ENCODE measurements around the gene SLC25A33.
"Not testable (repeated sequence)": the region's sequence is repeated elsewhere in the genome, so short reads cannot be mapped to it uniquely, and the experiment has no call there.

The SLC25A33 gene

DNA sequence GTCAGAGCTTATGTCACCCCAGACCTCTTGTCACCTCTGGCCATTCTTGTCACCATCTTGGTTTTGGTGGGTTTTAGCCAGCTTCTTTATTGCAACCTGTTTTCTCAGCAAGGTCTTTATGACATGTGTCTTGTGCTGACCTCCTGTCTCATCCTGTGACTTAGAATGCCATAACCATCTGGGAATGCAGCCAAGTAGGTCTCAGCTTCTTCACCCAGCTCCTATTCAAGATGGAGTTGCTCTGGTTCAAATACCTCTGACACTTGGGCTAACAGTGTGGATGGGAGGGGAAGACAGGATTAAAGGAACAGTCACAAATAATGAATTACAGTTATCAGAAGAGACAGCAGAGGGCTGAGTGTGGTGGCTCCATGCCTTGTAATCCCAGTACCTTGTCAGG, 81.8 kb downstream of the SLC25A33 start:
- DNase-seq (ENCODE audit: low read depth in 2 of 2): no peak

DNA sequence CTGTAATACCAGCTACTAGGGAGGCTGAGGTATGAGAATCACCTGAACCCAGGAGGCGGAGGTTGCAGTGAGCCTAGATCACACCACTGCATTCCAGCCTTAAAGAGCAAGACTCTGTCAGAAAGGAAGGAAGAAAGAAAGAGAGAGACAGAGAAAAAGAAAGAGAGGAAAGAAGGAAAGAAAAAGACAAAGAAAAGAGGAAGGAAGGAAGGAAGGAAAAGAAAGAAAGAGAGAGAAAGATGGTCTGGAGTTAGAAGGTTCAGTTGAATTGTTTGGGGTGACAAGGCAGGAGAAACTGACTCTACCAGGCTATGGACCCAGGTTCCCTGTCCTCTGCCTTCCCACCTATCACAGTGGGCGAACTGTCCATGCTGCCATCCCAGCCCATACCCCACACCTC, 84.8 kb downstream of the SLC25A33 start:
- no peak for DNase-seq (ENCODE audit: low read depth in 2 of 2)

DNA sequence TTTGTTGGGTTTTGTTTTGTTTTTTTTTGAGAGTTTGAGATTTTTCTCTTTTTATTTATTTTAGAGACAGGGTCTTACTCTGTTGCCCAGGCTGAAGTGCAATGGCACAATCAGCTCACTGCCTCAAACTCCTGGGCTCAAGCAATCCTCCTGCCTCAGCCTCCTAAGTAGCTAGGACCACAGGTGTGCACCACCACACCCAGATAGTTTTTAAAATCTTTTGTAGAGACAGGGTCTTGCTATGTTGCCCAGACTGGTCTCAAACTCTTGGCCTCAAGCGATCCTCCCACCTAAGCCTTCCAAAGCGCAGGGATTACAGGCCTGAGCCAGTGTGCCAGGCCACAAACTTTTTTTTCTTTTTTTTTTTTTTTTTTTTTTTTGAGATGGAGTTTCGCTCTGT, 85.8 kb downstream of the SLC25A33 start:
- DNase-seq (ENCODE audit: low read depth in 2 of 2): not testable (repeated sequence)

DNA sequence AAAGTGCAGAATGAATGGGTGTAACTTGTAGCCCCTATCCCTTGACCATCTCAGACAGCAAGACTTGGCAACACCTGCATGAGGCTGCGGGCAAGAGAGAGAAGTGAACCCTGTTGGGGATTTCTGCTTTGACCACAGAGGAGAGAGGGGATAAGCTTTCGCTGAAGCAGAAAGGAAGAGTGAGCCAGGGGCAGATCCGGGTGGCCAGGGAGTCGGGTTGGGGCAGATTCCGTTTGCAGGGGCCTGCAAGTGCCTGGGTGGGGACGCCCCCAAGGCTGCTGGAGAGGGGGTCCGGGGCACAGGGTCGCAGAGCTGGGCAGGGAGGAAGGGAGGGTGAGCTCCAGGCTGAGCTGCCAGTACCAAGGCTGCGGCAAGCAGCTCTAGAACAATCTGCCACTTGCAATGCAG, 86.9 kb downstream of the SLC25A33 start:
- DNase-seq (ENCODE audit: low read depth in 2 of 2): no peak

DNA sequence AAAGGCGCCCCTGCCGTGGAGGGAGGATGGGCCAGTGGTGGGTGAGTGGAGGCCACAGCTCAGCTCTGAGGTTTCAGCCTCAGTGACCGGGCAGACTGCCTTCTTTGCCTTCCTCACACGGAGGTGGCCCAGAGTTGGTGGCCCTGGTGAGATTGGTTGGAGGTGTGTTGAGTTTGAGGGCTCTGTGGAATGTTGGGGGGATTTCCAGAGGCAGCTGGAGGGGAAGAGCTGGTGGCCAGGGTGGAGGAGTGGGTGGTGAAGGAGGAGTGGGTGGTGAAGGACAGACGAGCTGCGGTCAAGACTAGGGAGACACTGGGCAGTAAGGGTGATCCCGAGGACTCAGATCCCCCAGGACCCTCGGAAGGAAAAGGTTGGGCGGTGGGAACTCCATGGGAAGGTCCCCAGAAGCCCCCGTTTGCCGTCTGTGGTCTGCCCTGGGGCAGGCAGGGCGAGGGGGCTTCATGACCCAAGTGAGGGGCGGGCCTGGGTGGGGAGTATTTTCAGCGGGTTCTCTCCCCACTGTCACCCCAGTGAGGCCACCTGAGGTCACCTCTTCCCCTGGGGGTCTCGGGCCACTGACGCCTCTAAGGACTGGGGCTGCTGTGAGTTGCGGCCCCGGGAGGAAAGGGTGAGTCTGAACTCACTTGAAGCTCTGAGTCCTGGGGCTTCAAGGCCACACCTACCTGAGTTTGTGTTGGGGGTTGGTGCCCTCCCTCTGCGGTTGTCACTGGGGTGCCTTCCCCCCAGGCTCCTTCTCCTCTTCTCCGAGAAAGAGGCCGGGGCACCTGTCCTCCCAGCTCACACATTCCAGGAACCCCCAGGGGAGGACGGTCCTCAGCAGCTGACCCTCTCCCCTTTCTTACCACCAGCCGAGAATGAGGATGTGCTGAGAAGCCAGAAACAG, 89.5 kb downstream of the SLC25A33 start:
- DNase-seq (ENCODE audit: low read depth in 2 of 2): peak; percentile 49 to 62

DNA sequence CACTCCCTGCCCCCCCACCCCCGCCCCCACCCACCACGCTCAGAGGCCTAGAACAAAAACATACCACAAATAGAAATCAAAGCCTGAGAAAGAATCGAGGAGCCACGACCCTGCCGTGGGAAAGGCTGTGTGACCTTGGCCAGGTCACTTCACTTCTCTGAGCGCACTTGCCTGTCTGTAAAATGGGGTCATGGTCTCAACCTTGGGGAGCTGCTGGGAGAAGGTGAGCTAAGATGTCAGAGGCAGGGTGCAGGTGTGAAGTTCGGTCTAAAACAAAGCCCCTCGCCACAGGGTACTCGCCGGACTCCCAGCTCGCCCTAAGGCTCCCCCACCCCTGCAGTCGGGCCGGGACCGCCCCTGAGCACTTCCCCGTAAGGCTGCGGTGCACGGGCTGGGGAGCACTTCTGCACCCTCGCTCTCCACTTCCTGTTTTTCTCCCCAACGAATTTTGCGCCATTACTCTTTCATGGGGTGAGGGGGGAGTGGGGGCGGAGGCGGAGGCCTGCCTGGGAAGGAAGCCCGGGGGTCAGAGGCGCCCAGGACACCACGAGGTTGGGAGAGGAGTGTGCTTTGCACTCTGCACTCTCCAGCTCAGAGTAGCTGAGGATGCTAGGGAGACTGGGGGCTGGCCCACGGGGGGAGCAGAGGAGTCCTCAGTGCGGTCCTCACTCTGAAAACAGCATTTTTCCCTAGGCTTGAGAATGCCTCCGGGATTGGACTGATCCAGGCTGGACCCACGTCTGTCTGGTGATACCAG, 90.4 kb downstream of the SLC25A33 start:
- DNase-seq (ENCODE audit: low read depth in 2 of 2): peak; percentile 69 to 73

DNA sequence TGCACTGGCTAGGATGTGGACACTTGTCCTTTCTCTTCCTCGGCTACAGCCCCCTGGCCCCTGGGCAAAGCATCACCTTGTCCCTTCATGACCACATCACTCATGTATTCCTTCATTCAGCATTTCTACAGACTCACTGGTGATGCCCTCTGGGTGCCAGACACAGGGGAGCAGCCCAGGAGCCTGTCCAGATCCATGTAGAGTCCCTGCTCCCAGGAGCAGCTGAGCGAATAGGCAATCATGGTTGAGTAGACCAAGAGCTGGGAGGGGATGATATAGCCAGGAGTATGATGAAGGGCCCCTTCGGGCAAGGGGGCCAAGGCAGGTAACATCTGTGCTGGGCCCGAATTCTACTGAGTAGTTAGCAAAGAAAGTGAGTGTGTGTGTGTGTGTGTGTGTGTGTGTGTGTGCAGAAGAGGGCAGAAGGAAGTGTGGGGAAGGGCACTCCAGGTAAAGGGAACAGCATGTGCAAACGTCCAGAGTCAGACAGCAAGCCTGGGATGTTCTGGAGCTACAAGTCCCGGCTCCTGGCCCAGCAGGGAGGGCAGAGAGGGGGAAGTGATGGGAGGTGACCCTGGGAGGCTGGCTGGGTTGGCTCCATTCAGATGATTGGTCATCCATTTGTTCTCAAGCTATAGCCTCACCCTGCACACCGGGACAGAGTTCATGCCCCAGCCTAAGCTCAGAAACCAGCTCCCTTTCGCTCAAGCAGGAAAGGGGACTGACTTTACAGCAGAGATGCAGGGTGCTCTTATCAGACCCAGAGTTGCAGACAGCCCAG, 91.3 kb downstream of the SLC25A33 start:
- no peak for DNase-seq (ENCODE audit: low read depth in 2 of 2)

DNA sequence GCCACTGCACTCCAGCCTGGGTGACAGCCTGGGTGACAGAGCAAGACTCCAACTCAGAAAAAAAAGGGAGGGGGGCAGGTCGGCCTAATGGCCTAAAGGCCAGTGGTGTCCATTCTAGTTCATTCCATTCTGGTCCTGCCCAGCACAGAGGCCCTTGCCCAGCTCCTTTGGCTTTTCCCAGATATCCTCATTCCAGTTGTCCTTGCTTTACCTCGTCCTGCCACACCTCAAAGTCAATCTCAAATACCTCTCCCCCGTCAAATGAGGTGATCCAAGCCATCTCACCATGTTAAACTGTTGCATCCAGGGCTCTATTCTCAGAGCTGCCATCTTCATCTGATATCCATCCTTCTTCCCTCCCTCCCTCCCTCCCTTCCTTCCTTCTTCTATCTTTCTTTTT, 92.3 kb downstream of the SLC25A33 start:
- no peak for DNase-seq (ENCODE audit: low read depth in 2 of 2)

DNA sequence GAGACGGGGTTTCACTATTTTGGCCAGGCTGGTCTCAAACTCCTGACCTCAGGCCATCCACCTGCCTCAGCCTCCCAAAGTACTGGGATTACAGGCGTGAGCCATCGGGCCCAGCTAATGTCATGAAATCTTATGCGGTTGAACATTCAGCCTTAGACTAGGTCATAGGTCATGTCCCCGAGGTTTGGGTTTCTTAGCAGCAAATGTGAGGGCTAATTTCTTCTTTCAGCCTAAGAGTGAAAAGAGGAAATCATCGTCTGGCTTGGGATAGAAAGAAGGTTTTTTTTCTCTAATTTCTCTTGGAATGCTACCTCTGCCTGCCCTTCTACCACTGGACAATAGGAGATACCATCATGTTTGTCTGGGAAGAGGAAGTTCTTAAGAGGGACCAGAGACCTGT, 94.2 kb downstream of the SLC25A33 start:
- DNase-seq (ENCODE audit: low read depth in 2 of 2): no peak

DNA sequence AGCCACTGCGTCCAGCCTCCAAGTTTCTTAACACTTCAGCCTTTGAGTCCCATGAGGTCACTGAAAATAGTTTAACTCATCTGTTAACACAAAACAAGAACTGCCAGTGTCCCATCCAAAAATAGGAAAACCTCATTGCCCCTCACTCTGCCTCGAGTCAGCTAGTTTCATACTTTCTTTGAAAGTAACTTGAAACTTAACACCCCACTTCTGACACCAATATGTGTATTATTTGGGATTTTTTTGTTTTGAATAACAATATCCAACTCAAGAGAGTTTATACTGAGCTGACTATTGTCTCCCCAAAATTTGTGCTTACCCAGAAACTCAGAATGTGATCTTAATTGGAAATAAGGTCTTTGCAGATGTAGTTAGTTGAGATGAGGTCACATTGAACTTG, 95.3 kb downstream of the SLC25A33 start:
- no peak for DNase-seq (ENCODE audit: low read depth in 2 of 2)

Data from stimulated activated CD4-positive, alpha-beta T cell treated with anti-CD3 and anti-CD28 coated beads, Interleukin-4, amount 100 ng/mL, for 48 hours (primary cell).